Astrocyte (in vitro differentiated cells and primary cell): Measurements from ENCODE around the gene TMEM236. TPM values are rescaled to one million over a fixed set of nuclear protein-coding genes. Genes with fewer than 3 reads are reported as not detected.
A peak's percentile ranks its signal among the peaks of the same experiment; 100 is the strongest.

Experiments used
- DNase-seq: peaks from one replicate; pipeline ENCODE4 v3.0.0-alpha.2; 2010; ENCODE audit warnings: low read depth
- FAIRE-seq: peaks from 2 replicates; lab custom pipeline; 2011; peaks lifted over from hg19 to GRCh38; lab: Jason Lieb, UNC
- H2AFZ ChIP-seq: 2 replicates; pipeline ENCODE4 v1.6.0; 2012; ENCODE audit warnings: low read depth, low read length, inconsistent platforms
- H3K27ac ChIP-seq: 2 replicates; pipeline ENCODE4 v1.5.1; 2011; ENCODE audit warnings: low read depth, low read length, inconsistent platforms
- H3K27me3 ChIP-seq: 2 replicates; pipeline ENCODE4 v1.6.0; 2011; ENCODE audit warnings: low read length, inconsistent platforms; ENCODE audit not compliant: insufficient read depth
- H3K36me3 ChIP-seq: 2 replicates; pipeline ENCODE4 v1.5.1; 2011; ENCODE audit warnings: low read length, inconsistent platforms; ENCODE audit not compliant: insufficient read depth
- H3K4me1 ChIP-seq: 2 replicates; pipeline ENCODE4 v1.5.1; 2011; ENCODE audit warnings: low read length, inconsistent platforms; ENCODE audit not compliant: insufficient read depth
- H3K4me2 ChIP-seq: 2 replicates; pipeline ENCODE4 v1.6.0; 2012; ENCODE audit warnings: low read length, inconsistent platforms
- H3K4me3 ChIP-seq: 2 replicates; pipeline ENCODE4 v1.5.1; 2011; ENCODE audit warnings: low read depth, mild to moderate bottlenecking, low read length, inconsistent platforms; ENCODE audit not compliant: insufficient read depth
- H3K79me2 ChIP-seq: 2 replicates; pipeline ENCODE4 v1.6.0; 2012; ENCODE audit warnings: mild to moderate bottlenecking, low read length, inconsistent platforms; ENCODE audit not compliant: insufficient read depth
- H3K9ac ChIP-seq: 2 replicates; pipeline ENCODE4 v1.6.0; 2012; ENCODE audit warnings: mild to moderate bottlenecking, low read length, inconsistent platforms
- H3K9me3 ChIP-seq: 2 replicates; pipeline ENCODE4 v1.5.1; 2012; ENCODE audit warnings: low read depth, mild to moderate bottlenecking, low read length, inconsistent platforms; ENCODE audit not compliant: insufficient read depth
- H4K20me1 ChIP-seq: 2 replicates; pipeline ENCODE4 v1.6.0; 2012; ENCODE audit warnings: low read length, inconsistent platforms; ENCODE audit not compliant: insufficient read depth
- H3K27ac Mint-ChIP-seq: one replicate; pipeline ENCODE4 v1.8.0; 2021; ENCODE audit warnings: mild to moderate bottlenecking, mixed read lengths; ENCODE audit not compliant: unreplicated experiment
- H3K27me3 Mint-ChIP-seq: one replicate; pipeline ENCODE4 v1.8.0; 2021; ENCODE audit warnings: low read depth, mixed read lengths; ENCODE audit not compliant: unreplicated experiment
- H3K36me3 Mint-ChIP-seq: one replicate; pipeline ENCODE4 v1.8.0; 2021; ENCODE audit warnings: low read depth, mixed read lengths; ENCODE audit not compliant: unreplicated experiment
- H3K4me1 Mint-ChIP-seq: one replicate; pipeline ENCODE4 v1.8.0; 2021; ENCODE audit warnings: low read depth, mixed read lengths; ENCODE audit not compliant: unreplicated experiment
- H3K4me3 Mint-ChIP-seq: one replicate; pipeline ENCODE4 v1.8.0; 2021; ENCODE audit warnings: mild to moderate bottlenecking, moderate library complexity, mixed read lengths; ENCODE audit not compliant: unreplicated experiment
- H3K9me3 Mint-ChIP-seq: one replicate; pipeline ENCODE4 v1.8.0; 2021; ENCODE audit warnings: mild to moderate bottlenecking, mixed read lengths; ENCODE audit not compliant: unreplicated experiment
- EZH2 ChIP-seq: IDR thresholded peaks from 2 replicates; pipeline ENCODE4 v1.6.1; 2012; ENCODE audit warnings: mild to moderate bottlenecking, low read length, inconsistent platforms; ENCODE audit not compliant: insufficient read depth
- total RNA-seq: library from RNA; stranded (reverse); gene quantifications from 2 replicates; pipeline ENCODE4 v1.2.1, GENCODE V29; 2021
- TF ChIP-seq, protein P1 (sequence below): IDR thresholded peaks from 2 replicates; pipeline ENCODE4 v1.5.1; 2011; ENCODE audit warnings: low read depth, mild to moderate bottlenecking, inconsistent platforms, low read length, moderate library complexity; ENCODE audit not compliant: insufficient read depth

Gene TMEM236
- total RNA-seq, 1 donor from 2014 or later, result 0.43 TPM

DNA sequence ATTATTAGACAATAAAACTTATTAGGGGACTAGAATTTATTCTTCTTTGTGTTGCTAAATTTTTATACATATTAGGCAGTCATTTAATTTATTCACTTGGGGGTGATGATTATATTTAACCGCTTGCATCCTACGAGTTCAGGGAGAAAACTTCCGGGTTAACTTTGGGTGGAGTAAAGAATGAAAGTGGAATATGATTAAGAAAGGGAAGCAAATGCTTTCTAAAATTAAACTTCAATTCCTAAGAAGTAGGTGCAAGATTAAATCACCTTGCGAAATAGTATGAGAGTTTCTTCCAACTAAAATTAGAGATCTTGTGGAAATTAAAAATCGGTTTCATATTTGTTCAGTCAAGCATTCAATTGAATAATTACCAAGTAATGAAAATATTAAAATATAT, 90.6 kb downstream of the TMEM236 start:
- Histone ChIP-seq H3K79me2 (no peaks in the 10 kb centered on the region), H3K4me3 (no peak overlapping the region), H3K4me2 (no peak overlapping the region), H2AFZ (no peak overlapping the region), H3K27ac (no peak overlapping the region), H3K4me1 (no peaks in the 10 kb centered on the region), H4K20me1 (no peaks in the 10 kb centered on the region), H3K36me3 (no peaks in the 10 kb centered on the region), H3K27me3 (no peaks in the 10 kb centered on the region), H3K9ac (no peak overlapping the region), H3K9me3 (no peaks in the 10 kb centered on the region)
- H3K36me3 Mint-ChIP-seq, result no peaks in the 10 kb centered on the region
- no peaks in the 10 kb centered on the region for H3K4me1 Mint-ChIP-seq
- TF ChIP-seq, protein P1, sequence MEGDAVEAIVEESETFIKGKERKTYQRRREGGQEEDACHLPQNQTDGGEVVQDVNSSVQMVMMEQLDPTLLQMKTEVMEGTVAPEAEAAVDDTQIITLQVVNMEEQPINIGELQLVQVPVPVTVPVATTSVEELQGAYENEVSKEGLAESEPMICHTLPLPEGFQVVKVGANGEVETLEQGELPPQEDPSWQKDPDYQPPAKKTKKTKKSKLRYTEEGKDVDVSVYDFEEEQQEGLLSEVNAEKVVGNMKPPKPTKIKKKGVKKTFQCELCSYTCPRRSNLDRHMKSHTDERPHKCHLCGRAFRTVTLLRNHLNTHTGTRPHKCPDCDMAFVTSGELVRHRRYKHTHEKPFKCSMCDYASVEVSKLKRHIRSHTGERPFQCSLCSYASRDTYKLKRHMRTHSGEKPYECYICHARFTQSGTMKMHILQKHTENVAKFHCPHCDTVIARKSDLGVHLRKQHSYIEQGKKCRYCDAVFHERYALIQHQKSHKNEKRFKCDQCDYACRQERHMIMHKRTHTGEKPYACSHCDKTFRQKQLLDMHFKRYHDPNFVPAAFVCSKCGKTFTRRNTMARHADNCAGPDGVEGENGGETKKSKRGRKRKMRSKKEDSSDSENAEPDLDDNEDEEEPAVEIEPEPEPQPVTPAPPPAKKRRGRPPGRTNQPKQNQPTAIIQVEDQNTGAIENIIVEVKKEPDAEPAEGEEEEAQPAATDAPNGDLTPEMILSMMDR, result no peak
- TF ChIP-seq EZH2, result no peak
- H3K4me3 Mint-ChIP-seq, result no peak overlapping the region
- H3K9me3 Mint-ChIP-seq, result no peaks in the 10 kb centered on the region
- no peaks in the 10 kb centered on the region for H3K27me3 Mint-ChIP-seq
- DNase-seq (no peak), FAIRE-seq (no peak)
- no peak overlapping the region for H3K27ac Mint-ChIP-seq

DNA sequence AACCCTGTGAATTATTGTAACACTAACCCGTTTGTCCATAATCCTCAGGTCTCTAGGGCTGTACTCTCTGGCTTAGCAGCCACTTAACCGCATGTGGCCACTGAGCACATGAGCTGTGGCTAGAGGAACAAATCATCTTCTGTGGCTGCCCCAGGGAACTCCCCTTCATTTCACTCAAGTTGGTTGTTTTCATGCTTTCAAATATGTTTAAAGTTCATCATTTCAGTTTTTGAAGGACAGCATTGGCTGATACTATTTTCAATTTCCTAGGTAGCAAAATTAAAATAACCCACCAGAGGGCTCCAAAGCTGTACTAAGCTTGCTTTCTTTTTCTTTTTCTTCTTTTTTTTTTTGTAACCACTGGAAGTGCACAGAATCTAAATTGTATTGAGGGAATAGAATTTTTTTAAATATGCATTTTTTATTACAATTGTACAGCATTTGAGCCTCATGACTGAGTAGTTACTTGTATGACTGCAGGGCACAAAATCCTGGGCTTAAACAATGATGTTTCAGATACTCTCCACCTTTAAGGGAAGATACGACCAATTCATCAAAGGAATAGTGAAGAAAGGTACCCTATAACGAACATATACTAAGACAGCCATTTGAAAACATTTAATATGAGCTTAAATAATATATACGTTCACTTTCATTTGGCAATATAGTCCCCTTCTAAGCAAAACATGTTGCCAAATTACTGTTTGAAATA, 95.7 kb downstream of the TMEM236 start:
- Histone ChIP-seq H3K4me1 (no peaks in the 10 kb centered on the region), H3K79me2 (no peaks in the 10 kb centered on the region), H3K9ac (no peak overlapping the region), H4K20me1 (no peaks in the 10 kb centered on the region), H3K27ac (no peak overlapping the region), H3K9me3 (no peaks in the 10 kb centered on the region), H3K27me3 (no peaks in the 10 kb centered on the region), H3K36me3 (no peaks in the 10 kb centered on the region), H2AFZ (no peak overlapping the region), H3K4me3 (no peak overlapping the region), H3K4me2 (no peak overlapping the region)
- H3K9me3 Mint-ChIP-seq, result no peaks in the 10 kb centered on the region
- H3K27ac Mint-ChIP-seq, result no peak overlapping the region
- no peaks in the 10 kb centered on the region for H3K36me3 Mint-ChIP-seq
- TF ChIP-seq, protein P1, result peak; percentile 48
- TF ChIP-seq EZH2, result no peak
- peaks cover 7% of the 10 kb centered on the region for H3K4me1 Mint-ChIP-seq
- FAIRE-seq (no peak), DNase-seq (no peak)
- H3K4me3 Mint-ChIP-seq, result no peak overlapping the region
- no peaks in the 10 kb centered on the region for H3K27me3 Mint-ChIP-seq

DNA sequence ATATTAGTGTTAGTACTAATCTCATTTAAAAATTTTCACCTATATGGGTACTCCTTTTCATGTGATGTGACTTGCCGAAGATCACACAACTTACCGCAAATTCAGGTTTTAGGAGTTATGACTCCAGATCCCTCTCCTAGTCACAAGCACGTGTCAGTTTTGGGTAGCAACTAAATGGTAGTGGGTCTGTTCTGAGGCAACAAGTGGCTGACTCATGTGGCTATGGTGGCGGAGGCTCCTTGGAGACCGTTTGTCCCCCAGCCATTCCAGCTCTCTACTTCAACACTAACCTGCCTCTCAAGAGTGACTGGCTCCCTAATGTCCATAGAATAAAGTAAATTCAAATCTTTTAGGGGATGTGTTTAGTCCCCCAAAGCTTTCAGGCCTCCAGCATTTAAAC, 96.6 kb downstream of the TMEM236 start:
- DNase-seq (no peak), FAIRE-seq (no peak)
- Mint-ChIP-seq H3K4me3 (no peak overlapping the region), H3K27me3 (no peaks in the 10 kb centered on the region), H3K9me3 (no peaks in the 10 kb centered on the region), H3K27ac (no peak overlapping the region), H3K36me3 (no peaks in the 10 kb centered on the region), H3K4me1 (peaks cover 7% of the 10 kb centered on the region)
- Histone ChIP-seq H3K27ac (no peak overlapping the region), H4K20me1 (no peaks in the 10 kb centered on the region), H3K4me3 (no peak overlapping the region), H3K4me1 (no peaks in the 10 kb centered on the region), H2AFZ (no peak overlapping the region), H3K9ac (no peak overlapping the region), H3K79me2 (no peaks in the 10 kb centered on the region), H3K36me3 (no peaks in the 10 kb centered on the region), H3K27me3 (no peaks in the 10 kb centered on the region), H3K9me3 (no peaks in the 10 kb centered on the region), H3K4me2 (no peak overlapping the region)
- no peak for TF ChIP-seq EZH2
- TF ChIP-seq, protein P1, result no peak
